ENCODE data around the gene SCAP.

GRCh38 chr3:47427866-47428265 lies 47.9 kb downstream of the SCAP start:
- TF ChIP-seq POLR2AphosphoS5 (IDR thresholded peaks at IDR 0.05; ENCODE audit: insufficient read depth in 1 of 2, low read depth in 1 of 2) (no peak), POLR2A (IDR thresholded peaks at IDR 0.05) (no peak)

Data from vagina (tissue), 2 donors.